ENCODE measurements around the gene NANP.

DNA sequence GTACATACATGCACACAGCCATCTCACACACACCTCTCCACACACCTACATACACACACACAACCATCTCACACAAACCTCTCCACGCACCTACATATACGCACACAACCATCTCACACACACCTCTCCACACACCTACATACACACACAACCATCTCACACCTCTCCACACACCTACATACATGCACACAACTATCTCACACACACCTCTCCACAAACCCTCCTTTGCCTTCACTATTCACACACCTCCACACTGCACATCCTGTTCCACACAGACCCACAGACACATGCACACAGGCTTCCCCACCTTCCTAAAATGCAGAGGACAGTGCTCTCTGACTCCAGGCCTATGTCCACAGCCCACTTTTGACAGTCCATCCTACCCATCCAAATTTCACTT lies 22.2 kb downstream of the NANP start:
- TF ChIP-seq, protein P1, sequence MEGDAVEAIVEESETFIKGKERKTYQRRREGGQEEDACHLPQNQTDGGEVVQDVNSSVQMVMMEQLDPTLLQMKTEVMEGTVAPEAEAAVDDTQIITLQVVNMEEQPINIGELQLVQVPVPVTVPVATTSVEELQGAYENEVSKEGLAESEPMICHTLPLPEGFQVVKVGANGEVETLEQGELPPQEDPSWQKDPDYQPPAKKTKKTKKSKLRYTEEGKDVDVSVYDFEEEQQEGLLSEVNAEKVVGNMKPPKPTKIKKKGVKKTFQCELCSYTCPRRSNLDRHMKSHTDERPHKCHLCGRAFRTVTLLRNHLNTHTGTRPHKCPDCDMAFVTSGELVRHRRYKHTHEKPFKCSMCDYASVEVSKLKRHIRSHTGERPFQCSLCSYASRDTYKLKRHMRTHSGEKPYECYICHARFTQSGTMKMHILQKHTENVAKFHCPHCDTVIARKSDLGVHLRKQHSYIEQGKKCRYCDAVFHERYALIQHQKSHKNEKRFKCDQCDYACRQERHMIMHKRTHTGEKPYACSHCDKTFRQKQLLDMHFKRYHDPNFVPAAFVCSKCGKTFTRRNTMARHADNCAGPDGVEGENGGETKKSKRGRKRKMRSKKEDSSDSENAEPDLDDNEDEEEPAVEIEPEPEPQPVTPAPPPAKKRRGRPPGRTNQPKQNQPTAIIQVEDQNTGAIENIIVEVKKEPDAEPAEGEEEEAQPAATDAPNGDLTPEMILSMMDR (IDR thresholded peaks at IDR 0.05), result no peak
- TF ChIP-seq EZH2 (IDR thresholded peaks at IDR 0.05; ENCODE audit: borderline replicate concordance, insufficient read depth, low read depth, low read length, poor library complexity, severe bottlenecking), result no peak
